HEK293 (cell line): ENCODE results near the gene OR10J1.

ENCODE experiments used
- CTCF ChIA-PET: fragments of 350-600 bp; formaldehyde crosslinking; extraction: SDS; loops from one replicate; lab custom pipeline; 2021; ENCODE audit warnings: antibody characterized with exemption; lab: Yijun Ruan, JAX
- POLR2A ChIA-PET: fragments of 300-600 bp; formaldehyde crosslinking; extraction: SDS; loops from one replicate; lab custom pipeline; 2020; ENCODE audit warnings: antibody characterized with exemption, inconsistent platforms; lab: Yijun Ruan, JAX
- H3K27ac ChIP-seq: fragments of 200-500 bp; sonication (Bioruptor generic); 2 replicates; pipeline ENCODE4 v1.5.1; 2014; ENCODE audit warnings: low read depth, low read length, control low read depth, inconsistent platforms; ENCODE audit errors: extremely low read depth
- H3K36me3 ChIP-seq, 2 experiments: fragments of 200-500 bp in 1 of 2; sonication (Bioruptor generic) in 1 of 2; 1 replicate in 1 of 2; 2 replicates in 1 of 2; pipeline ENCODE4 v1.5.1; 2014 to 2017; ENCODE audit warnings: inconsistent platforms in 2 of 2, low read length in 2 of 2; ENCODE audit not compliant: control insufficient read depth in 2 of 2, insufficient read depth in 1 of 2
- H3K4me1 ChIP-seq: fragments of 200-500 bp; sonication (Bioruptor generic); 2 replicates; pipeline ENCODE4 v1.5.1; 2014; ENCODE audit warnings: mild to moderate bottlenecking, low read length, inconsistent platforms; ENCODE audit not compliant: control insufficient read depth, insufficient read depth
- H3K4me3 ChIP-seq: 2 replicates; pipeline ENCODE4 v1.5.1; 2011; ENCODE audit warnings: low read depth, mild to moderate bottlenecking, control low read depth, low read length, moderate library complexity
- H3K9me3 ChIP-seq: fragments of 200-500 bp; sonication (Bioruptor generic); 2 replicates; pipeline ENCODE4 v1.5.1; 2014; ENCODE audit warnings: low read depth, low read length, inconsistent platforms; ENCODE audit not compliant: control insufficient read depth, insufficient read depth
- GFI1B ChIP-seq: fragments of 450-650 bp; formaldehyde crosslinking; IDR thresholded peaks from 2 replicates; pipeline ENCODE4 v1.5.1; 2016; ENCODE audit warnings: missing biosample characterization, missing genetic modification characterization
- KLF9 ChIP-seq: fragments of 450-650 bp; formaldehyde crosslinking; IDR thresholded peaks from 2 replicates; pipeline ENCODE4 v1.5.1; 2016; ENCODE audit warnings: missing biosample characterization, missing genetic modification characterization, low read depth
- PATZ1 ChIP-seq: fragments of 450-650 bp; formaldehyde crosslinking; IDR thresholded peaks from 2 replicates; pipeline ENCODE4 v1.5.1; 2016; ENCODE audit warnings: missing biosample characterization, missing genetic modification characterization
- REPIN1 ChIP-seq: fragments of 450-650 bp; formaldehyde crosslinking; IDR thresholded peaks from 2 replicates; pipeline ENCODE4 v1.5.1; 2017; ENCODE audit warnings: missing biosample characterization, missing genetic modification characterization, low read depth
- SETDB1 ChIP-seq: IDR thresholded peaks from one replicate; pipeline ENCODE4 v1.6.1; 2017; ENCODE audit warnings: mild to moderate bottlenecking, low read length, moderate library complexity, mixed read lengths; ENCODE audit not compliant: insufficient read length
- ZBTB20 ChIP-seq: fragments of 450-650 bp; formaldehyde crosslinking; IDR thresholded peaks from 2 replicates; pipeline ENCODE4 v1.5.1; 2016; ENCODE audit warnings: missing biosample characterization, missing genetic modification characterization
- ZBTB26 ChIP-seq: fragments of 450-650 bp; formaldehyde crosslinking; optimal IDR thresholded peaks from 2 replicates; pipeline ENCODE3; 2016; ENCODE audit warnings: missing biosample characterization, mild to moderate bottlenecking, missing genetic modification characterization
- ZNF211 ChIP-seq: fragments of 450-650 bp; formaldehyde crosslinking; IDR thresholded peaks from 2 replicates; pipeline ENCODE4 v1.5.1; 2016; ENCODE audit warnings: low read depth, missing biosample characterization, missing genetic modification characterization
- ZNF274 ChIP-seq, 2 experiments: fragments of 200-500 bp in 1 of 2; fragments of 450-650 bp in 1 of 2; sonication (Bioruptor generic) in 1 of 2; formaldehyde crosslinking in 1 of 2; IDR thresholded peaks; 2 replicates each; pipeline versions ENCODE4 v1.5.1 to v1.6.1; 2014 to 2016; ENCODE audit warnings: borderline replicate concordance in 1 of 2, inconsistent platforms in 1 of 2, low read length in 1 of 2, missing biosample characterization in 1 of 2, missing genetic modification characterization in 1 of 2
- ZNF302 ChIP-seq: fragments of 450-650 bp; formaldehyde crosslinking; IDR thresholded peaks from 2 replicates; pipeline ENCODE4 v1.5.1; 2016; ENCODE audit warnings: missing biosample characterization, missing genetic modification characterization, low read depth
- ZNF449 ChIP-seq: fragments of 450-650 bp; formaldehyde crosslinking; IDR thresholded peaks from 2 replicates; pipeline ENCODE4 v1.5.1; 2017; ENCODE audit warnings: missing biosample characterization, mild to moderate bottlenecking, missing genetic modification characterization, moderate library complexity
- ZNF513 ChIP-seq: fragments of 450-650 bp; IDR thresholded peaks from 2 replicates; pipeline ENCODE4 v1.5.1; 2018; ENCODE audit warnings: missing biosample characterization, missing genetic modification characterization
- ZNF558 ChIP-seq: fragments of 450-650 bp; formaldehyde crosslinking; IDR thresholded peaks from 2 replicates; pipeline ENCODE4 v1.5.1; 2016; ENCODE audit warnings: missing biosample characterization, missing genetic modification characterization
- ZNF664 ChIP-seq: fragments of 450-650 bp; formaldehyde crosslinking; IDR thresholded peaks from 2 replicates; pipeline ENCODE4 v1.5.1; 2016; ENCODE audit warnings: missing biosample characterization, missing genetic modification characterization
- ZNF670 ChIP-seq: fragments of 450-650 bp; formaldehyde crosslinking; IDR thresholded peaks from 2 replicates; pipeline ENCODE4 v1.5.1; 2016; ENCODE audit warnings: missing biosample characterization, missing genetic modification characterization, low read depth
- ZNF785 ChIP-seq: fragments of 450-650 bp; formaldehyde crosslinking; IDR thresholded peaks from 2 replicates; pipeline ENCODE4 v1.5.1; 2016; ENCODE audit warnings: missing biosample characterization, missing genetic modification characterization
- ZNF830 ChIP-seq: fragments of 450-650 bp; IDR thresholded peaks from 2 replicates; pipeline ENCODE4 v1.5.0; 2018; ENCODE audit warnings: missing biosample characterization, missing genetic modification characterization, low read depth, mild to moderate bottlenecking, moderate library complexity

The OR10J1 gene

GRCh38 chr1:159469921-159470533 is 30.5 kb downstream of the OR10J1 start:
- no peaks in the 10 kb centered on the region for H3K36me3 ChIP-seq
- no peak overlapping the region for H3K27ac ChIP-seq
- ChIA-PET POLR2A (no interaction called here), CTCF (no interaction called here)
- TF ChIP-seq KLF9 (tag by site-specific recombination) = no peak
- no peak for TF ChIP-seq ZBTB20
- no peaks in the 10 kb centered on the region for H3K9me3 ChIP-seq
- no peak overlapping the region for H3K4me3 ChIP-seq
- no peaks in the 10 kb centered on the region for H3K4me1 ChIP-seq

- CTCF ChIA-PET = no interaction called here
- no peak overlapping the region for H3K4me3 ChIP-seq
- H3K27ac ChIP-seq = no peak overlapping the region
- TF ChIP-seq ZNF558 (tag by site-specific recombination) (no peak), SETDB1 (no peak), GFI1B (tag by site-specific recombination) (no peak), ZNF670 (tag by site-specific recombination) (no peak), ZNF785 (tag by site-specific recombination) (no peak), ZNF211 (tag by site-specific recombination) (no peak), PATZ1 (no peak), ZBTB26 (tag by site-specific recombination) (no peak), REPIN1 (tag by site-specific recombination) (no peak), ZNF449 (no peak), ZNF664 (tag by site-specific recombination) (no peak), ZNF302 (no peak), ZNF513 (no peak), ZNF274 (IDR thresholded peaks at IDR 0.05; ENCODE audit: low read length) (no peak), ZNF274 (tag by site-specific recombination; IDR thresholded peaks at IDR 0.05; ENCODE audit: borderline replicate concordance) (no peak), ZNF830 (tag by site-specific recombination) (no peak)
- TF ChIP-seq, all 188 proteins: peak for 0
- Histone ChIP-seq H3K36me3 (no peaks in the 10 kb centered on the region), H3K4me1 (no peaks in the 10 kb centered on the region), H3K9me3 (no peaks in the 10 kb centered on the region)
- POLR2A ChIA-PET = no interaction called here
Observed at GRCh38 chr1:159473335-159473734, 33.8 kb downstream of the OR10J1 start.
